ENCODE data around the gene PGK2. TPM values are rescaled to one million over a fixed set of nuclear protein-coding genes. Genes with fewer than 3 reads are reported as not detected.
"Not testable (repeated sequence)": the region's sequence is repeated elsewhere in the genome, so short reads cannot be mapped to it uniquely, and the experiment has no call there.

Gene PGK2
- total RNA-seq, 1 donor from 2014 or later: not detected

DNA sequence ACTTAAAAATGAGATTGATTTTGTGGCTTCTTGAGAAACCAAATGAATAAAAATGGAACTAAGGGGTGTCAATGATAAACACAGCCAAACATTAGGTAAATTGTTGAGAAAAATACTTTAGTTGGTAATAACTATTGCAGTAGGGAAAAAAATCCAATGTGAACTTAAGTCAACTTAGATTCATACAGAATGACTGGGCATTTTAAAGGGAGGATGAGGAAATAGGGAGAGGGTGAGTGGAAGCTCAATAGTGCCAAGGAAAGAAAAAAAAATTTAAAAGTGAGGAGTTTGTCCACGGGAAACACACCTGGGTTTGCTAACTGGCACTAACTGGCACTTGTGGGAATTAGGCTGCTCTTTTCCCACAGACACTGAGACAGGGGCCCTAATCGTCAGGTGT is 26.2 kb upstream of the PGK2 start:
- intact Hi-C loops (cut with DNase I): no loop called here
- no peak overlapping the region for H3K27ac ChIP-seq
- no peak for TF ChIP-seq POLR2AphosphoS5 (IDR thresholded peaks at IDR 0.05; ENCODE audit: insufficient read depth in 1 of 2, low read depth in 1 of 2)
- no peak for TF ChIP-seq CTCF (IDR thresholded peaks at IDR 0.05)
- no peak for TF ChIP-seq POLR2A (IDR thresholded peaks at IDR 0.05)
- H3K27me3 ChIP-seq: no peaks in the 10 kb centered on the region
- H3K9me3 ChIP-seq: no peaks in the 10 kb centered on the region
- H3K4me3 ChIP-seq: no peak overlapping the region
- no peak for DNase-seq (ENCODE audit: extremely low spot score in 2 of 2)
- H3K36me3 ChIP-seq: no peaks in the 10 kb centered on the region
- no peaks in the 10 kb centered on the region for H3K4me1 ChIP-seq

DNA sequence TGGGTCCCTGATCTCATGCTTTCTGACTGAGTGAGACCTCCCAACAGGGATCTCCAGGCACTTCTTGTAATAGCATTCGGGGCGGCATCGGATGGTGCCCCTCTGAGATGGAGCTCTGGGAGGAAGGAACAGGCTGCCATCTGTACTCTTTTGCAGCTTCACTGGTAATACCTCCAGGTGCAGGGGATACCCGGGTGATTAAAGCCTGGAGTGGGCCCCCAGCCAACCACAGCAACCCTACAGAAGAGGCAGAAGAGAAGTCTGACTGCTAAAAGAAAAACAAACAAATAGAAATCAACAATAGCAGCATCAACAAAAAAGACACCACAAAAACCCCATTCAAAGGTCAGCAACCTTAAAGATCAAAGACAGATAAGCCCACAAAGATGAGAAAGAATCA is 19.1 kb upstream of the PGK2 start:
- Histone ChIP-seq H3K27ac (no peak overlapping the region), H3K4me1 (no peaks in the 10 kb centered on the region), H3K4me3 (no peak overlapping the region), H3K9me3 (no peaks in the 10 kb centered on the region), H3K27me3 (no peaks in the 10 kb centered on the region), H3K36me3 (no peaks in the 10 kb centered on the region)
- intact Hi-C loops (cut with DNase I): no loop called here
- DNase-seq (ENCODE audit: extremely low spot score in 2 of 2): no peak
- no peak for TF ChIP-seq POLR2A (IDR thresholded peaks at IDR 0.05)
- no peak for TF ChIP-seq POLR2AphosphoS5 (IDR thresholded peaks at IDR 0.05; ENCODE audit: insufficient read depth in 1 of 2, low read depth in 1 of 2)
- no peak for TF ChIP-seq CTCF (IDR thresholded peaks at IDR 0.05)

DNA sequence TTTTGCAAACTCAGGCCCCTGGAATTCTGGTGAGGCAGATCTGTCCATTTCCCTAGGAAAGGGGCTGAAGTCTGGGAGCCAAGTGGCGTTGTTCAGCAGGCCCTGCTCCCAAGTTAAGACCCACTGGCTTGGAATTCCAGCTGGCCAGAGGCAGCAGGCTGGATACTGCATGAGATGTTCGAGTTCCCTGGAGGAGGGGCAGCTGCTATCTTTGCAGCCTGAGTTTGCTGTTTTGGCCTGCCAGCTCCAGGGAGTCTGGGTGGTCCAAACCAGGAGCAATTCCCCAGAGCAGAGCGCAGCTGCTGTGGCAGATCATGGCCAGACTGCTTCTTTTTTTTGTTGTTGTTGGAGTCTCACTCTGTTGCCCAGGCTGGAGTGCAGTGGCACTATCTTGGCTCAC is 18.2 kb upstream of the PGK2 start:
- intact Hi-C loops (cut with DNase I): no loop called here
- TF ChIP-seq CTCF (IDR thresholded peaks at IDR 0.05) (no peak), POLR2AphosphoS5 (IDR thresholded peaks at IDR 0.05; ENCODE audit: insufficient read depth in 1 of 2, low read depth in 1 of 2) (no peak), POLR2A (IDR thresholded peaks at IDR 0.05) (no peak)
- Histone ChIP-seq H3K9me3 (no peaks in the 10 kb centered on the region), H3K36me3 (no peaks in the 10 kb centered on the region), H3K4me1 (no peaks in the 10 kb centered on the region), H3K27me3 (no peaks in the 10 kb centered on the region), H3K27ac (no peak overlapping the region), H3K4me3 (no peak overlapping the region)
- no peak for DNase-seq (ENCODE audit: extremely low spot score in 2 of 2)

DNA sequence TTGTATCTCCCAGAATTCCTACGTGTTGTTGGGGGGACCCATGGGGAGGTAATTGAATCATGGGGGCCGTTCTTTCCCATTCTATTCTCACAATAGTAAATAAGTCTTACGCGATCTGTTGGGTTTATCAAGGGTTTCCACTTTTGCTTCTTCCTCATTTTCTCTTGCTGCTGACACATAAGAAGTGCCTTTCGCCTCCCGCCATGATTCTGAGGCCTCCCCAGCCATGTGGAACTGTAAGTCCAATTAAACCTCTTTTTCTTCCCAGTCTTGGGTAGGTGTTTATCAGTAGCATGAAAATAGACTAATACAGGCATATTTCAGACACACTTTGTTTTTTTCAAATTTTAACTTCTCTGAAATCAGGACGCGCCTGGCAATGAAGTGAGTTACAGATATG is 14.4 kb upstream of the PGK2 start:
- Histone ChIP-seq H3K27ac (no peak overlapping the region), H3K36me3 (no peaks in the 10 kb centered on the region), H3K27me3 (no peaks in the 10 kb centered on the region), H3K4me1 (no peaks in the 10 kb centered on the region), H3K4me3 (no peak overlapping the region), H3K9me3 (no peaks in the 10 kb centered on the region)
- no peak for TF ChIP-seq CTCF (IDR thresholded peaks at IDR 0.05)
- TF ChIP-seq POLR2AphosphoS5 (IDR thresholded peaks at IDR 0.05; ENCODE audit: insufficient read depth in 1 of 2, low read depth in 1 of 2): no peak
- TF ChIP-seq POLR2A (IDR thresholded peaks at IDR 0.05): no peak
- intact Hi-C loops (cut with DNase I): no loop called here
- no peak for DNase-seq (ENCODE audit: extremely low spot score in 2 of 2)

- no peak for TF ChIP-seq POLR2AphosphoS5 (IDR thresholded peaks at IDR 0.05; ENCODE audit: insufficient read depth in 1 of 2, low read depth in 1 of 2)
- no peak for TF ChIP-seq CTCF (IDR thresholded peaks at IDR 0.05)
- no peak for TF ChIP-seq POLR2A (IDR thresholded peaks at IDR 0.05)
- no peak for DNase-seq (ENCODE audit: extremely low spot score in 2 of 2)
- no peaks in the 10 kb centered on the region for H3K36me3 ChIP-seq
Observed at GRCh38 chr6:49799090-49799489, 12.0 kb upstream of the PGK2 start.

GRCh38 chr6:49796842-49797455 is 9.9 kb upstream of the PGK2 start:
- H3K27me3 ChIP-seq; H3K36me3 ChIP-seq; H3K9me3 ChIP-seq; intact Hi-C loops (cut with DNase I); DNase-seq (ENCODE audit: extremely low spot score in 2 of 2); H3K4me3 ChIP-seq; H3K27ac ChIP-seq; H3K4me1 ChIP-seq: not testable (repeated sequence)

More at GRCh38 chr6:49799090-49799489, 12.0 kb upstream of the PGK2 start:
- no peak overlapping the region for H3K27ac ChIP-seq
- H3K4me1 ChIP-seq: no peaks in the 10 kb centered on the region
- intact Hi-C loops (cut with DNase I): no loop called here
- H3K4me3 ChIP-seq: no peak overlapping the region
- no peaks in the 10 kb centered on the region for H3K27me3 ChIP-seq
- H3K9me3 ChIP-seq: no peaks in the 10 kb centered on the region

All from vagina (tissue), 2 donors.